HCT116 (cell line): ENCODE measurements around the gene PCDHGA2. TPM values are rescaled to one million over a fixed set of nuclear protein-coding genes. Genes with fewer than 3 reads are reported as not detected.

ENCODE experiments used
- ATAC-seq: fragments of 200-7000 bp; cut with Tn5 transposase; 2 replicates; pipeline ENCODE4 v1.9.1; 2020; ENCODE audit warnings: mild to moderate bottlenecking, moderate library complexity
- BruUV-seq: library from RNA; stranded (reverse); fragments of 400-500 nt; replicated peaks from 2 replicates; lab custom pipeline; 2021; lab: Mats Ljungman, UMichigan
- CTCF ChIA-PET: fragments of 300-600 bp; sonication (Branson Sonifier 250); formaldehyde crosslinking; loops from one replicate; lab custom pipeline; 2021; ENCODE audit warnings: antibody characterized with exemption; lab: Charles Lee
- POLR2A ChIA-PET: fragments of 300-600, 350-600 bp; sonication (Branson Sonifier 250); formaldehyde crosslinking; loops from one replicate; lab custom pipeline; 2021; ENCODE audit warnings: antibody characterized with exemption; lab: Charles Lee
- RAD21 ChIA-PET, 2 experiments: fragments of 300-600 bp; sonication (Branson Sonifier 250); formaldehyde crosslinking; loops; one replicate each; lab custom pipeline; 2023; ENCODE audit warnings: low total read pairs in 2 of 2; ENCODE audit not compliant: uncharacterized antibody in 2 of 2, unreplicated experiment in 2 of 2, low non-redundant PET in 1 of 2; lab: Charles Lee
- DNase-seq: peaks from one replicate; pipeline ENCODE4 v3.0.0-alpha.2; 2010; ENCODE audit warnings: low read depth, low spot score
- H2AFZ ChIP-seq: fragments of 200-600 bp; shearing (Covaris generic), sonication (generic); 2 replicates; pipeline ENCODE4 v1.6.1; 2017; ENCODE audit warnings: low read depth, mixed run types, mixed read lengths, antibody characterized with exemption, low read length; ENCODE audit not compliant: poor library complexity, severe bottlenecking
- H3K27ac ChIP-seq: 2 replicates; pipeline ENCODE4 v1.5.1; 2012; ENCODE audit warnings: low read depth, low read length
- H3K27me3 ChIP-seq: fragments of 200-600 bp; sonication (generic); 2 replicates; pipeline ENCODE4 v1.6.1; 2016; ENCODE audit warnings: mixed run types, low read length, mixed read lengths; ENCODE audit not compliant: insufficient read depth
- H3K36me3 ChIP-seq, 2 experiments: fragments of 200-500 bp in 1 of 2; fragments of 200-600 bp in 1 of 2; sonication (Bioruptor generic) in 1 of 2; sonication (generic) in 1 of 2; 2 replicates each; pipeline versions ENCODE4 v1.5.1 to v1.6.1; 2014 to 2016; ENCODE audit warnings: low read length in 2 of 2, inconsistent platforms in 1 of 2, mixed read lengths in 1 of 2, mixed run types in 1 of 2; ENCODE audit not compliant: insufficient read depth in 2 of 2, control insufficient read depth in 1 of 2
- H3K4me1 ChIP-seq, 2 experiments: fragments of 200-600 bp in 1 of 2; sonication (generic) in 1 of 2; 2 replicates each; pipeline versions ENCODE4 v1.5.1 to v1.6.1; 2012 to 2017; ENCODE audit warnings: low read length in 2 of 2, inconsistent platforms in 1 of 2, mild to moderate bottlenecking in 1 of 2, mixed read lengths in 1 of 2, mixed run types in 1 of 2, moderate library complexity in 1 of 2; ENCODE audit not compliant: insufficient read depth in 2 of 2, control insufficient read depth in 1 of 2
- H3K4me2 ChIP-seq: fragments of 200-600 bp; sonication (generic); 2 replicates; pipeline ENCODE4 v1.6.1; 2017; ENCODE audit warnings: mixed run types, low read length, mixed read lengths
- H3K4me3 ChIP-seq, 2 experiments: fragments of 200-600 bp in 1 of 2; sonication (generic) in 1 of 2; replicated peaks in 1 of 2; 2 replicates each; pipeline ENCODE4 v1.5.1; 2011 to 2016; ENCODE audit warnings: low read length in 2 of 2, control low read depth in 1 of 2, low read depth in 1 of 2, mild to moderate bottlenecking in 1 of 2, mixed read lengths in 1 of 2, mixed run types in 1 of 2
- H3K79me2 ChIP-seq: fragments of 200-600 bp; sonication (generic); 2 replicates; pipeline ENCODE4 v1.6.1; 2017; ENCODE audit warnings: mild to moderate bottlenecking, mixed run types, low read length, moderate library complexity, mixed read lengths; ENCODE audit not compliant: insufficient read depth
- H3K9ac ChIP-seq: fragments of 200-600 bp; sonication (generic); 2 replicates; pipeline ENCODE4 v1.6.1; 2016; ENCODE audit warnings: low read length, mixed read lengths
- H3K9me2 ChIP-seq: fragments of 200-600 bp; sonication (generic), shearing (Covaris generic); 2 replicates; pipeline ENCODE4 v1.6.1; 2017; ENCODE audit warnings: mixed run types, mild to moderate bottlenecking, moderate library complexity; ENCODE audit not compliant: insufficient read depth
- H3K9me3 ChIP-seq, 2 experiments: fragments of 200-500 bp in 1 of 2; fragments of 200-600 bp in 1 of 2; sonication (Bioruptor generic) in 1 of 2; sonication (generic) in 1 of 2; 2 replicates each; pipeline ENCODE4 v1.6.1; 2014 to 2017; ENCODE audit warnings: low read length in 2 of 2, mixed read lengths in 2 of 2, inconsistent platforms in 1 of 2, low read depth in 1 of 2, mild to moderate bottlenecking in 1 of 2, mixed run types in 1 of 2, moderate library complexity in 1 of 2; ENCODE audit not compliant: control insufficient read depth in 1 of 2, insufficient read depth in 1 of 2
- H4K20me1 ChIP-seq: fragments of 200-600 bp; sonication (generic), shearing (Covaris generic); 2 replicates; pipeline ENCODE4 v1.6.1; 2017; ENCODE audit warnings: mixed run types, mild to moderate bottlenecking, moderate library complexity; ENCODE audit not compliant: insufficient read depth
- CBX3 ChIP-seq: IDR thresholded peaks from 2 replicates; pipeline ENCODE4 v1.6.1; 2012; ENCODE audit warnings: low read depth
- CEBPB ChIP-seq: IDR thresholded peaks from 2 replicates; pipeline ENCODE4 v1.6.1; 2012; ENCODE audit warnings: low read depth
- EGR1 ChIP-seq: IDR thresholded peaks from 2 replicates; pipeline ENCODE4 v1.6.1; 2012; ENCODE audit warnings: low read depth
- ELF1 ChIP-seq: IDR thresholded peaks from 2 replicates; pipeline ENCODE4 v1.6.1; 2012; ENCODE audit warnings: low read depth, borderline replicate concordance
- EZH2 ChIP-seq: fragments of 200-600 bp; sonication (generic); IDR thresholded peaks from 2 replicates; pipeline ENCODE4 v1.6.1; 2017; ENCODE audit warnings: antibody characterized with exemption, mixed run types
- EZH2phosphoT487 ChIP-seq: fragments of 200-600 bp; IDR thresholded peaks from 2 replicates; pipeline ENCODE4 v1.6.1; 2018; ENCODE audit warnings: antibody characterized with exemption, borderline replicate concordance
- FOSL1 ChIP-seq: IDR thresholded peaks from 2 replicates; pipeline ENCODE4 v1.6.1; 2012; ENCODE audit warnings: low read depth
- POLR2A ChIP-seq: IDR thresholded peaks from 2 replicates; pipeline ENCODE4 v1.7.0; 2011; ENCODE audit warnings: borderline replicate concordance; ENCODE audit not compliant: insufficient read depth, insufficient read length; ENCODE audit errors: extremely low read depth
- POLR2AphosphoS5 ChIP-seq: IDR thresholded peaks from 2 replicates; pipeline ENCODE4 v1.6.1; 2011; ENCODE audit warnings: mild to moderate bottlenecking, low read depth, low read length, moderate library complexity
- RAD21 ChIP-seq: IDR thresholded peaks from 2 replicates; pipeline ENCODE4 v1.6.1; 2012; ENCODE audit warnings: low read depth, mild to moderate bottlenecking
- SIN3A ChIP-seq: IDR thresholded peaks from 2 replicates; pipeline ENCODE4 v1.6.1; 2012; ENCODE audit warnings: low read depth
- SRF ChIP-seq: IDR thresholded peaks from 2 replicates; pipeline ENCODE4 v1.6.1; 2012; ENCODE audit warnings: low read depth
- TCF7L2 ChIP-seq: IDR thresholded peaks from 2 replicates; pipeline ENCODE4 v1.7.0; 2011; ENCODE audit warnings: borderline replicate concordance, inconsistent platforms; ENCODE audit not compliant: insufficient read depth, insufficient read length; ENCODE audit errors: extremely low read depth
- ZFX ChIP-seq: fragments of 450-650 bp; IDR thresholded peaks from 2 replicates; pipeline ENCODE4 v1.6.1; 2017
- intact Hi-C: fragments of 100-400 bp; cut with micrococcal nuclease; formaldehyde crosslinking; loops from 2 replicates; pipeline ENCODE4 v1.10.0; 2022
- total RNA-seq: library from RNA; stranded (reverse); gene quantifications from one replicate; pipeline ENCODE4 v1.2.1, GENCODE V29; 2021; ENCODE audit not compliant: unreplicated experiment
- TF ChIP-seq, protein P1 (sequence below): IDR thresholded peaks from 2 replicates; pipeline ENCODE4 v1.6.1; 2012
- TF ChIP-seq, protein P2 (sequence below), 3 experiments: fragments of 200-600 bp in 1 of 3; sonication (generic) in 1 of 3; IDR thresholded peaks in 2 of 3; conservative IDR thresholded peaks in 1 of 3; 2 replicates each; pipeline ENCODE4 v1.5.1; 2012 to 2017; ENCODE audit warnings: low read depth in 2 of 3, low read length in 2 of 3, antibody characterized with exemption in 1 of 3, borderline replicate concordance in 1 of 3, control low read depth in 1 of 3, mild to moderate bottlenecking in 1 of 3, mixed read lengths in 1 of 3, mixed run types in 1 of 3, moderate library complexity in 1 of 3; ENCODE audit not compliant: insufficient read depth in 1 of 3
- TF ChIP-seq, protein P3 (sequence below): IDR thresholded peaks from 2 replicates; pipeline ENCODE4 v1.6.1; 2012
- TF ChIP-seq, protein P4 (sequence below): IDR thresholded peaks from 2 replicates; pipeline ENCODE4 v1.6.1; 2012; ENCODE audit warnings: low read depth

PCDHGA2 gene
- total RNA-seq, 1 experiment from 2014 or later: not detected

DNA sequence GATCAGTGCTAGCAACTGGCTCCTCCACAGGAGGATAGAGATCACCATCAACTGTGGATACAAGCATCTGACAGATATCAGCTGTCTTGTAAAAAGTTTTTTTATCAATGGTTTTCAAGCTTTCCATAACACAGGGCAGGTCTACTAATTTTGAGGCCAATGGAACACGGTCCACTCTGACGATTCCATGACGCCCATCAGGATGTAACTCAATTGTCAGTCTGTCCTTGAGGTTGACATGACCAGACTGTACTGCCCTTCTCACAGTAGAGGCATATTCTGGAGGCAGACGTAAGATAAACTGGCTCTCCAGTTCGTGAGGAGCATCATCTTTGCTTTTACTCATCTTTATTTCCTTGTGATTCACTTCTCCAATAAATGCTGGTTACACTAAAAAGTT lies 18.9 kb upstream of the PCDHGA2 start (continued):
- no peak for TF ChIP-seq RAD21
- TF ChIP-seq ZFX: no peak
- no peak for TF ChIP-seq CEBPB
- no peak for TF ChIP-seq FOSL1
- TF ChIP-seq, protein P1, sequence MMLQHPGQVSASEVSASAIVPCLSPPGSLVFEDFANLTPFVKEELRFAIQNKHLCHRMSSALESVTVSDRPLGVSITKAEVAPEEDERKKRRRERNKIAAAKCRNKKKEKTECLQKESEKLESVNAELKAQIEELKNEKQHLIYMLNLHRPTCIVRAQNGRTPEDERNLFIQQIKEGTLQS: no peak

DNA sequence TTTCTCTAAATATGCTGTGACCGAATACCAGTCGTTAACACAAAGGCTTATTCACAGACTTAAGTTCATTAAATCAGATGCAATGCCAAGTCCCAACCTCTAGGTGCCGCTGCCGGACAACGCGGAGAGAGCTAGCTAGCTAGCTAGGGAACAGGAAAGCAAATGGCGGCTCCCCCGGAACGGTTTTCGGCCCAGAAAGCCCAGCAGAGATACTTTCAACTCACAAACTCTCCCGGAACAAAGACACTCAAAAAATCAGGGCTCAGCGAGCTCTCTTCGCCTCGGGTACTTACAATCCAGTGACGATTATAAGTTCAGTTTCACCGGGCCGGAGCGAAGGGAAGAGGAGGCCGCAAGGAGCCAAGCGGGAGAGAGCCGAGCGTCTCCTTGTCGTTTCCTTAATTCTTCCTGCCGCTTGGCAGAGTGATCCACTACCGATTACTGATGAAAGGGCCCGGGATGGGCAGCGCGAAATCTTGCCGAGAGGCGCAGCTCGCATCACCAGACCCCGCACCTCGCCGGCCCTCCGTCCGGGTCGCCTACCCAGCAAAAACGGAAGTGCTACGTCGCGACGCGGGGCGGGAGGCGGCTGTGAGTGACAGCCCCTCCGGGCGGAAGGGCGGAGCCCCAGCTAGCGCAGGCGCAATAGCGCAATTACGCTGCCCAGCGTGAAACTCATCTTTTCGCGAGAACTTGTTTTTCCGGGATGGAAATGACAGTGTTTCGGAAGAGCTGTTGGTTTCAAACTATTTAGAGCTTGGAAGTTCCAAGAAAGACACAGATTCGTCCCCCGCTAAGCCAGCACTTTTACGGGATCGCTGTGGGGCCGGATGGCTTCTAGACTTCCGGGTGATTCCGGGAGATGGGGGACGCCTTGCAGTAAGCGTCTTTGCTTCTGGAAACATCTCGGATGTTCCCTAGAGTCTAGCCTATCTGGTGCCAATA lies 18.1 kb upstream of the PCDHGA2 start, which contains the start of gene TAF7:
Gene TAF7 (minus strand): TSS at position 560 of the 945 bp plus-strand sequence. CDS start 740 bp downstream, outside the sequence.
- H3K27me3 ChIP-seq: no peaks in the 10 kb centered on the region
- no peaks in the 10 kb centered on the region for H4K20me1 ChIP-seq
- peaks cover 19 to 26% of the 10 kb centered on the region in 2 experiments for H3K9me3 ChIP-seq
- peaks cover 27% of the 10 kb centered on the region for H3K79me2 ChIP-seq
- POLR2A ChIA-PET: interaction anchor here (0.6 to 1.7 kb wide), 5 partner anchors 92 to 595 kb away, joined by 3 to 11 read pairs (median 4); partner anchors contain the start of gene PCDHGA10
- H3K36me3 ChIP-seq: peaks cover 2 to 19% of the 10 kb centered on the region in 2 experiments; a peak in 2 of 4 replicates
- RAD21 ChIA-PET: interaction anchor here (1.3 kb wide), 2 partner anchors 243 to 244 kb away, joined by 3 to 5 read pairs; no protein-coding TSS in a partner anchor
- H3K4me3 ChIP-seq: peak within 1 kb of the TSS; percentile 70 to 74
- H3K4me2 ChIP-seq: peak within 1 kb of the TSS; percentile 79
- peak within 1 kb of the TSS; percentile 89 for H3K27ac ChIP-seq
- H3K9me2 ChIP-seq: no peaks in the 10 kb centered on the region
- peak; percentile 89 for DNase-seq
- peak within 1 kb of the TSS; percentile 94 for H2AFZ ChIP-seq
- peaks cover 4 to 13% of the 10 kb centered on the region in 2 experiments; a peak in 3 of 4 replicates for H3K4me1 ChIP-seq
- peak within 1 kb of the TSS; percentile 78 for H3K9ac ChIP-seq
- intact Hi-C loops: loop anchor here (1.0 to 2.0 kb wide), 2 partner anchors 204 to 244 kb away; no protein-coding TSS in a partner anchor
- CTCF ChIA-PET: interaction anchor here (0.6 to 2.1 kb wide), 20 partner anchors 8 to 271 kb away, joined by 3 to 19 read pairs (median 4); partner anchors contain the start of genes PCDHB10, PCDHB14, PCDHGA10 and PCDHGA5
- peak; percentile 91 for ATAC-seq
- TSS peak; percentile 75 for BruUV-seq
- TF ChIP-seq, protein P2, sequence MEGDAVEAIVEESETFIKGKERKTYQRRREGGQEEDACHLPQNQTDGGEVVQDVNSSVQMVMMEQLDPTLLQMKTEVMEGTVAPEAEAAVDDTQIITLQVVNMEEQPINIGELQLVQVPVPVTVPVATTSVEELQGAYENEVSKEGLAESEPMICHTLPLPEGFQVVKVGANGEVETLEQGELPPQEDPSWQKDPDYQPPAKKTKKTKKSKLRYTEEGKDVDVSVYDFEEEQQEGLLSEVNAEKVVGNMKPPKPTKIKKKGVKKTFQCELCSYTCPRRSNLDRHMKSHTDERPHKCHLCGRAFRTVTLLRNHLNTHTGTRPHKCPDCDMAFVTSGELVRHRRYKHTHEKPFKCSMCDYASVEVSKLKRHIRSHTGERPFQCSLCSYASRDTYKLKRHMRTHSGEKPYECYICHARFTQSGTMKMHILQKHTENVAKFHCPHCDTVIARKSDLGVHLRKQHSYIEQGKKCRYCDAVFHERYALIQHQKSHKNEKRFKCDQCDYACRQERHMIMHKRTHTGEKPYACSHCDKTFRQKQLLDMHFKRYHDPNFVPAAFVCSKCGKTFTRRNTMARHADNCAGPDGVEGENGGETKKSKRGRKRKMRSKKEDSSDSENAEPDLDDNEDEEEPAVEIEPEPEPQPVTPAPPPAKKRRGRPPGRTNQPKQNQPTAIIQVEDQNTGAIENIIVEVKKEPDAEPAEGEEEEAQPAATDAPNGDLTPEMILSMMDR (IDR thresholded peaks at IDR 0.05 in 2 of 3, conservative IDR thresholded peaks at IDR 0.05 in 1 of 3; ENCODE audit: borderline replicate concordance in 1 of 3, insufficient read depth in 1 of 3, low read depth in 2 of 3, low read length in 2 of 3): peak; percentile 60 to 91 (median 84)
- TF ChIP-seq, protein P3, sequence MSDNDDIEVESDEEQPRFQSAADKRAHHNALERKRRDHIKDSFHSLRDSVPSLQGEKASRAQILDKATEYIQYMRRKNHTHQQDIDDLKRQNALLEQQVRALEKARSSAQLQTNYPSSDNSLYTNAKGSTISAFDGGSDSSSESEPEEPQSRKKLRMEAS: peak; percentile 55
- TF ChIP-seq, protein P4, sequence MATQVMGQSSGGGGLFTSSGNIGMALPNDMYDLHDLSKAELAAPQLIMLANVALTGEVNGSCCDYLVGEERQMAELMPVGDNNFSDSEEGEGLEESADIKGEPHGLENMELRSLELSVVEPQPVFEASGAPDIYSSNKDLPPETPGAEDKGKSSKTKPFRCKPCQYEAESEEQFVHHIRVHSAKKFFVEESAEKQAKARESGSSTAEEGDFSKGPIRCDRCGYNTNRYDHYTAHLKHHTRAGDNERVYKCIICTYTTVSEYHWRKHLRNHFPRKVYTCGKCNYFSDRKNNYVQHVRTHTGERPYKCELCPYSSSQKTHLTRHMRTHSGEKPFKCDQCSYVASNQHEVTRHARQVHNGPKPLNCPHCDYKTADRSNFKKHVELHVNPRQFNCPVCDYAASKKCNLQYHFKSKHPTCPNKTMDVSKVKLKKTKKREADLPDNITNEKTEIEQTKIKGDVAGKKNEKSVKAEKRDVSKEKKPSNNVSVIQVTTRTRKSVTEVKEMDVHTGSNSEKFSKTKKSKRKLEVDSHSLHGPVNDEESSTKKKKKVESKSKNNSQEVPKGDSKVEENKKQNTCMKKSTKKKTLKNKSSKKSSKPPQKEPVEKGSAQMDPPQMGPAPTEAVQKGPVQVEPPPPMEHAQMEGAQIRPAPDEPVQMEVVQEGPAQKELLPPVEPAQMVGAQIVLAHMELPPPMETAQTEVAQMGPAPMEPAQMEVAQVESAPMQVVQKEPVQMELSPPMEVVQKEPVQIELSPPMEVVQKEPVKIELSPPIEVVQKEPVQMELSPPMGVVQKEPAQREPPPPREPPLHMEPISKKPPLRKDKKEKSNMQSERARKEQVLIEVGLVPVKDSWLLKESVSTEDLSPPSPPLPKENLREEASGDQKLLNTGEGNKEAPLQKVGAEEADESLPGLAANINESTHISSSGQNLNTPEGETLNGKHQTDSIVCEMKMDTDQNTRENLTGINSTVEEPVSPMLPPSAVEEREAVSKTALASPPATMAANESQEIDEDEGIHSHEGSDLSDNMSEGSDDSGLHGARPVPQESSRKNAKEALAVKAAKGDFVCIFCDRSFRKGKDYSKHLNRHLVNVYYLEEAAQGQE: no peak
- TF ChIP-seq POLR2A (peak; percentile 94), EGR1 (no peak), FOSL1 (no peak), CEBPB (no peak), ZFX (peak; percentile 95), SIN3A (peak; percentile 70; the same call in 1 of the 2 replicates), EZH2phosphoT487 (no peak), CBX3 (peak; percentile 80; the same call in 1 of the 2 replicates), ELF1 (peak; percentile 82), TCF7L2 (no peak), SRF (no peak), POLR2AphosphoS5 (peak; percentile 99), EZH2 (no peak)
